Endothelial cell (in vitro differentiated cells): ENCODE data around the gene MRNIP. TPM values are rescaled to one million over a fixed set of nuclear protein-coding genes. Genes with fewer than 3 reads are reported as not detected.

ENCODE experiments used
- DNase-seq: peaks from one replicate; pipeline ENCODE4 v3.0.0; 2021; ENCODE audit warnings: low spot score
- H3K27ac Mint-ChIP-seq: one replicate; pipeline ENCODE4 v1.8.0; 2021; ENCODE audit warnings: mixed read lengths, inconsistent platforms; ENCODE audit not compliant: unreplicated experiment
- H3K27me3 Mint-ChIP-seq: one replicate; pipeline ENCODE4 v1.8.0; 2021; ENCODE audit warnings: mild to moderate bottlenecking, moderate library complexity, mixed read lengths, inconsistent platforms; ENCODE audit not compliant: unreplicated experiment
- H3K36me3 Mint-ChIP-seq: one replicate; pipeline ENCODE4 v1.8.0; 2021; ENCODE audit warnings: mild to moderate bottlenecking, low read depth, mixed read lengths, inconsistent platforms; ENCODE audit not compliant: unreplicated experiment
- H3K4me1 Mint-ChIP-seq: one replicate; pipeline ENCODE4 v1.8.0; 2021; ENCODE audit warnings: mild to moderate bottlenecking, mixed read lengths, inconsistent platforms; ENCODE audit not compliant: unreplicated experiment
- H3K4me3 Mint-ChIP-seq: one replicate; pipeline ENCODE4 v1.8.0; 2021; ENCODE audit warnings: mild to moderate bottlenecking, mixed read lengths, inconsistent platforms; ENCODE audit not compliant: unreplicated experiment
- H3K9me3 Mint-ChIP-seq: one replicate; pipeline ENCODE4 v1.8.0; 2021; ENCODE audit warnings: mixed read lengths, inconsistent platforms; ENCODE audit not compliant: unreplicated experiment
- CTCF ChIP-seq: fragments of 200-600 bp; sonication (generic); IDR thresholded peaks from one replicate; pipeline ENCODE4 v1.5.0; 2021; ENCODE audit warnings: antibody characterized with exemption; ENCODE audit not compliant: unreplicated experiment
- total RNA-seq: library from RNA; stranded (reverse); fragmentation: NEBNext Ultra II Directional; extraction: Animal tissue kit (Norgen Biotek cat#: 25700); gene quantifications from one replicate; pipeline ENCODE4 v1.2.1, GENCODE V29; 2021; ENCODE audit not compliant: unreplicated experiment

Gene MRNIP
- total RNA-seq, 1 donor from 2014 or later = 38.5 TPM

GRCh38 chr5:179829732-179830435 is 28.7 kb downstream of the MRNIP start:
- no peaks in the 10 kb centered on the region for H3K9me3 Mint-ChIP-seq
- no peak for DNase-seq
- H3K27ac Mint-ChIP-seq = no peak overlapping the region
- no peak overlapping the region for H3K4me3 Mint-ChIP-seq
- H3K27me3 Mint-ChIP-seq = peaks cover 5% of the 10 kb centered on the region
- H3K36me3 Mint-ChIP-seq = peaks cover 75% of the 10 kb centered on the region
- TF ChIP-seq CTCF = no peak
- peaks cover 19% of the 10 kb centered on the region for H3K4me1 Mint-ChIP-seq

GRCh38 chr5:179828756-179829421 is 29.7 kb downstream of the MRNIP start:
- no peak for DNase-seq
- peaks cover 80% of the 10 kb centered on the region for H3K36me3 Mint-ChIP-seq

GRCh38 chr5:179827680-179828079 is 30.9 kb downstream of the MRNIP start:
- H3K27ac Mint-ChIP-seq = peak overlapping the region; percentile 26
- H3K27me3 Mint-ChIP-seq = peaks cover 8% of the 10 kb centered on the region

More at GRCh38 chr5:179828756-179829421, 29.7 kb downstream of the MRNIP start:
- Mint-ChIP-seq H3K4me1 (peaks cover 19% of the 10 kb centered on the region), H3K9me3 (no peaks in the 10 kb centered on the region), H3K27me3 (peaks cover 7% of the 10 kb centered on the region), H3K4me3 (peak overlapping the region; percentile 39), H3K27ac (peak overlapping the region; percentile 43)
- TF ChIP-seq CTCF = no peak

GRCh38 chr5:179825655-179826182 is 32.9 kb downstream of the MRNIP start:
- no peak for TF ChIP-seq CTCF
- H3K27me3 Mint-ChIP-seq = peaks cover 13% of the 10 kb centered on the region
- H3K27ac Mint-ChIP-seq = no peak overlapping the region
- H3K9me3 Mint-ChIP-seq = no peaks in the 10 kb centered on the region
- peaks cover 61% of the 10 kb centered on the region for H3K36me3 Mint-ChIP-seq
- no peak for DNase-seq
- H3K4me3 Mint-ChIP-seq = no peak overlapping the region
- H3K4me1 Mint-ChIP-seq = peaks cover 28% of the 10 kb centered on the region

More at GRCh38 chr5:179827680-179828079, 30.9 kb downstream of the MRNIP start:
- H3K9me3 Mint-ChIP-seq = no peaks in the 10 kb centered on the region
- H3K4me1 Mint-ChIP-seq = peaks cover 19% of the 10 kb centered on the region
- H3K4me3 Mint-ChIP-seq = peak overlapping the region; percentile 72
- no peak for DNase-seq
- H3K36me3 Mint-ChIP-seq = peaks cover 69% of the 10 kb centered on the region
- TF ChIP-seq CTCF = no peak

- peaks cover 16% of the 10 kb centered on the region for H3K27me3 Mint-ChIP-seq
- H3K9me3 Mint-ChIP-seq = no peaks in the 10 kb centered on the region
- DNase-seq = no peak
- no peak for TF ChIP-seq CTCF
- peaks cover 28% of the 10 kb centered on the region for H3K4me1 Mint-ChIP-seq
- H3K36me3 Mint-ChIP-seq = peaks cover 54% of the 10 kb centered on the region
- H3K27ac Mint-ChIP-seq = no peak overlapping the region
- H3K4me3 Mint-ChIP-seq = peak overlapping the region; percentile 72
These were observed 33.9 kb downstream of the MRNIP start for GRCh38 chr5:179824745-179825112.
